HG03064 (cell line): ENCODE data around the gene AGXT.

Source experiments
- ATAC-seq: cut with Tn5 transposase; IDR thresholded peaks from one replicate; pipeline ENCODE4 v1.9.1; 2021; ENCODE audit warnings: low read depth; ENCODE audit not compliant: unreplicated experiment

The AGXT gene

GRCh38 chr2:240896394-240896793 lies 27.8 kb downstream of the AGXT start:
- ATAC-seq = no peak

DNA sequence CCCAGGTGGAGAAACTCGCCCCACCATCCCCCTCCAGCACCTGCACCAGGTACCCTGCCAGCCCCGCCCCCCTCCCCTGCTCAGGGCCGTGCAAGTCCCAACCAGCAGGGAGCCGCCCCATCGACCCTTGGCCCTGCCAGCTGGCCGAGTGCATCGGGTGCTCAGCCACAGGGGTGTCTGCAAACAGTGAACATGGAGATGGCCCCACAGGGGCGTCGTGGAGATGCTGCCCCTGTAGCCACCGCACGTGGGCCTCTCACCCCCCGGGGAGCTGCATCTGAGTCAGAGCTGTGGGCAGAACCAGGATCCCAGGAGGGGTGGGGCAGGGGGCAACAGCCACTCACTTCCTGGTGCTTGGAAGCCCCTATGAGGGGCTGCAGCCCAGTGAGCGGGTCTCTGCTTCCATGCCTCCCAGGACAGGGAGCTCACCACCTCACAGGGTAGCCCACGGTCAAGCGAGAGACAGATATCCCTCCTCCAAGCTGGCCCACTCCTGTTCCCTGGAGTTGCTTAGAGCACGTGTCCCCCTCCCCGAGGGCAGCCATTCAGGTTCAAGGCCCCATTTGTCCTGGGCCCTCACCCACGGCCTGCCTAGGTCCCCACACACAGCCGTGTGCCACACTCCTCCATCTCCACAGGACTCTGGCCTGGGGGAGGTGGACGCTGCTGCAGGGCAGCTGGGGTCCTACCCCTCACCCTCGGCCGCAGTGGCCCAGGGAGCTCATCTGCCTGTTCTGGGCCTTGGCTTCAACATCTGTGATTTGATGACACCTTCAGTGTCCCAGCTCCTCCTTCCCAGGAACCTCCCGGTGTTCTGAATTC lies 28.5 kb downstream of the AGXT start:
- ATAC-seq = no peak

GRCh38 chr2:240898108-240898730 lies 29.6 kb downstream of the AGXT start:
- no peak for ATAC-seq

DNA sequence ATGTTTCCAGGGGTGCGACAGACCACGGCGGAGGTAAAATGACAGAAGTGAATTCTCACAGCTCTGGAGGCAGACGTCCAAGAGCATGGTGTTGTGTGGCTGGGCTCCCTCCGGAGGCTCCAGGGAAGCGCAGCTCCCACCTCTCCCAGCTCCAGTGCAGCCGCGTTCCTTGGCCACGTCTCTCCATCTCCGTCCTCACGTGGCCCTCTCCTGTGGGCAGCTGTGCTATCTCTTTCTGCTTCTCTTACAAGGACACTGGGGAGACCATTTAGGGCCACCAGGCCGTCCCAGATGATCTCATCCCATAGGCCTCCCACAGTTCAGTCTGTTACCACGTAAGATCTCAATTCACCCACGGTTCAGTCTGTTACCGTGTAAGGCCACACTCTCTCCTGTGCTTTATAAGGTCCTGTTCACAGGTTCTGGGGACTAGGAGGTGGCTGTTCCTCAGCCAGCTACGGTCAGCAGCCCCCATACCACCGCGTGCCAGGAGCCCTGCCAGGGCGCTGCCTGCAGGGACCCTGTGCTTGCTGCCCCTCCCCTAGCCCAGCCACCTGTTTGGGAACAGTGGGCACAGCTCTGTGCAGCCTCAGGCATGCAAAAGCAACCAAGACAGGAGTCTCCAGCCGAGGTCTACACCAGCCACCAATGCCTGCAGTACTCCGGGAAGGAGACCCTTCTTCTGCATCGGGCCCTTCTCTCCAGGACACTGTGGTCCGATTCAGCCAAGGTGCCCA lies 30.3 kb downstream of the AGXT start:
- no peak for ATAC-seq

- ATAC-seq = no peak
Measured at GRCh38 chr2:240899468-240899865, 30.8 kb downstream of the AGXT start.

DNA sequence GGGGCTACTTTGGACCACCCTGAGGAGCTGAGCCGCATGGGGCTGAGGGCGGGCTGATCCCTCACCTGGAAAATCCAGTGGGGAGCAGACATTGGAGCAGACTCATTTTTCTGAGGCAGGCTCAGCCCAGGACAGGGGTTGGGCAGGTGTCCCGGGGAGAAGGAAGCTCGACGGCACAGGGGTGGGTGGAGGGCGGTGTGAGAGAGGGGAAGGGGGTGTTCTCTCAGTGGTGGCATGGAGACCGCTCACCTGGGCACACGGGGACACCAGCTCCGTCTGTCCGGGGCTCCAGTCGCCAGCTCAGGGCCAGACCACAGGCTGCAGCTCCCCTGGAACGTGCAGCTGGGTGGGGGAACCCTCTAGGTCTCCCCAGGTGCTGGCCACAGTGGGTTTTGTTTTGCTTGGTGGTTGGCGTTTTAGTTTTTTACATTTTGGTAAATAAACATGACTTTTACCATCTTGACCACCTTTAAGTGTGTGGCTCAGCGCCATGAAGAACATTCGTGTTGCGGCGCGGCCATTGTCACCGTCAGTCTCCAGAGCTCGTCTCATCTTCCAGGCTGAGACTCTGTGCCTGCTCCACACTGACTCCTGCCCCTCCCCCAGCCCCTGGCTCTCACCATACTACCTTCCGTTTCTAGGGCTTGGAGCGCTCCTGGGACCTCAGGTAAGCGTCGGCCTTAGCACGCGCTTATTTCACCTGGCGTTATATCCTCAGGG lies 31.7 kb downstream of the AGXT start:
- ATAC-seq = no peak

- no peak for ATAC-seq
Measured at GRCh38 chr2:240901986-240902614, 33.5 kb downstream of the AGXT start.

- no peak for ATAC-seq
Measured at GRCh38 chr2:240902615-240903041, 34.0 kb downstream of the AGXT start.

- no peak for ATAC-seq
Measured at GRCh38 chr2:240903191-240904060, 34.8 kb downstream of the AGXT start.

GRCh38 chr2:240904216-240905175 lies 35.9 kb downstream of the AGXT start:
- ATAC-seq = no peak

- no peak for ATAC-seq
Measured at GRCh38 chr2:240905176-240905781, 36.7 kb downstream of the AGXT start.

GRCh38 chr2:240906141-240906910 lies 37.7 kb downstream of the AGXT start, which contains the start of gene CROCC2:
TSS of gene CROCC2 (plus strand) at chr2:240906336. CDS start at chr2:240906514, 178 bp downstream.
- no peak for ATAC-seq

GRCh38 chr2:240906911-240907590 lies 38.4 kb downstream of the AGXT start:
- no peak for ATAC-seq

DNA sequence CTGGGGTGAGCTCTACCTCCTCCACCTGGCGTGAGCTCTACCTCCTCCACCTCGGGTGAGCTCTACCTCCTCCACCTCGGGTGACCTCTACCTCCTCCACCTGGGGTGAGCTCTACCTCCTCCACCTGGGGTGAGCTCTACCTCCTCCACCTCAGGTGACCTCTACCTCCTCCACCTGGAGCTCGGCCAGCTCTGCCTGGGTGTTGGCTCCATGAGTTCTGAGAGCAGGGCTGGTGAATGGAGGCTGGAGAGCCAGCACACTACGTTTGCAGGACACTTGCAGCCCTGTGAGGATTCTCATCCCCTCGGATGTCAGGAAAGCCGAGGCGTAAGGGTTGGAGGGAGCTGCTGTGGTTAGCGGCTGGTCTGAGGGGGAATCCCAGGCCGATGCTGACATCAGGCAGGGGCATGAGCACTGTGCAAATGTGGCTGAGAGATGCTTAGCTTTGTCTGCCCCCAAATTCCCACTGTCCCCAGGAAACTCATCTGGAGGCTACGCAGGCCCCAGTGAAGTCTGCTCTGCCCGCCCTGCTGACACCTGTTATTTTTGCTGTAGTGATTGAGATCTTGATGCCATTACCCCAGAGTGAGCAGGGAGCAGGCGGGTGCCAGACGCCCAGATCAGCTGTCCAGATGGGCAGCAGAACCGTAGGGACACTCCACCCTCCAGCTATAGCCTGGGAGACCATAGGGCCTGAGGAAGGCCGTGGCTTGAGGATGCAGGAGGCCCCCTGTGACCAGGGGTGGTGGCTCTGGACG lies 40.8 kb downstream of the AGXT start:
- no peak for ATAC-seq

DNA sequence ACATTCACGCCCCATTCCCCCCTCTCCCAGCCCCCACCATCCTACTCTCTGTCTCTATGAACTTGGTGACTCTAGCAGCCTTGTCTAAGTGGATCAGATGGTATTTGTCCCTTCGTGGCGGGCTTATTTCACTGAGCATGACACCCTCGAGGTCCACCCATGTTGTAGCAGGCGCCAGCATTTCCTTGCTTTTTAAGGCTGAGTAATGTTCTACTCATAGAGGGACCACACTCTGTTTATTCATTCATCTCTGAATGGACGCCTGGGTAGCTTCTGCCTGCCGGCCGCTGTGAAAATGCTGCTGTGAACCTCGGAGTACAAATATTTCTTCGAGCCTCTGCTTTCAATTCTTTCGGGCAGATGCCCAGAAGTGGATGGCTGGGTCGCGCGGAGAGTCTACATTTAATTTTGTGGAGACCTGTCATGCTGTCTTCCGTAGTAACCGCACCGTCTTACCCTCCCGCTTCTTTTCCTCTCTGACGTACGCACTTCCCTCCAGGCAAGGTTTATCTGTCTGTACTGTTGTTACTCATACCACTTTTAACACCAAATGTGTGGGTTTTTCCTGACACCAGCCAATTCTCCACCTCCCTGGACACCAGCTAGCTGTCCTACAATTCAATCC lies 43.1 kb downstream of the AGXT start:
- ATAC-seq = no peak
